SU-DHL-6 (cell line): ENCODE data around the gene NFATC1.

ENCODE experiments used
- H2AFZ ChIP-seq: fragments of 200-600 bp; sonication (generic); 2 replicates; pipeline ENCODE4 v1.6.1; 2014; ENCODE audit warnings: low read depth, mild to moderate bottlenecking, moderate library complexity, mixed read lengths, antibody characterized with exemption, low read length; ENCODE audit not compliant: severe bottlenecking
- H3F3A ChIP-seq: fragments of 200-600 bp; shearing (Covaris generic); 2 replicates; pipeline ENCODE4 v1.6.0; 2016; ENCODE audit warnings: antibody characterized with exemption, mild to moderate bottlenecking; ENCODE audit not compliant: insufficient read depth
- H3K27ac ChIP-seq: fragments of 200-600 bp; sonication (generic); 2 replicates; pipeline ENCODE4 v1.5.1; 2016; ENCODE audit warnings: low read depth, mild to moderate bottlenecking, low read length, moderate library complexity, mixed read lengths
- H3K27me3 ChIP-seq: fragments of 200-600 bp; sonication (generic), shearing (Covaris generic); 2 replicates; pipeline ENCODE4 v1.6.0; 2014; ENCODE audit warnings: mild to moderate bottlenecking, low read length
- H3K36me3 ChIP-seq: fragments of 200-600 bp; sonication (generic); 2 replicates; pipeline ENCODE4 v1.6.1; 2014; ENCODE audit warnings: mild to moderate bottlenecking, low read length, mixed read lengths
- H3K4me2 ChIP-seq: fragments of 300-600, 200-600 bp; shearing (Covaris generic), sonication (generic); 2 replicates; pipeline ENCODE4 v1.6.0; 2014; ENCODE audit warnings: low read length, low read depth, mild to moderate bottlenecking; ENCODE audit not compliant: poor library complexity, severe bottlenecking
- H3K4me3 ChIP-seq: fragments of 200-600 bp; sonication (generic); 2 replicates; pipeline ENCODE4 v1.5.1; 2014; ENCODE audit warnings: antibody characterized with exemption, low read length, mild to moderate bottlenecking, mixed read lengths; ENCODE audit not compliant: insufficient read depth, poor library complexity, severe bottlenecking
- H3K79me2 ChIP-seq: fragments of 200-600 bp; sonication (generic); 2 replicates; pipeline ENCODE4 v1.6.1; 2014; ENCODE audit warnings: mild to moderate bottlenecking, low read length, moderate library complexity; ENCODE audit not compliant: insufficient read depth
- H3K9ac ChIP-seq: fragments of 200-600 bp; sonication (generic); 2 replicates; pipeline ENCODE4 v1.7.0; 2014; ENCODE audit warnings: mild to moderate bottlenecking, low read length
- H3K9me2 ChIP-seq: fragments of 200-600 bp; sonication (generic); replicated peaks from 2 replicates; pipeline ENCODE4 v1.6.1; 2014; ENCODE audit warnings: low read length; ENCODE audit not compliant: insufficient read depth
- H3K9me3 ChIP-seq: fragments of 200-600 bp; sonication (generic); 2 replicates; pipeline ENCODE4 v1.6.1; 2014; ENCODE audit warnings: low read length, mixed read lengths; ENCODE audit not compliant: insufficient read depth
- H4K20me1 ChIP-seq: fragments of 200-600 bp; sonication (generic); 2 replicates; pipeline ENCODE4 v1.6.1; 2014; ENCODE audit warnings: low read depth, mild to moderate bottlenecking, antibody characterized with exemption, low read length, moderate library complexity, mixed read lengths
- CTCF ChIP-seq: fragments of 200-600 bp; sonication (generic); IDR thresholded peaks from one replicate; pipeline ENCODE4 v1.5.1; 2017; ENCODE audit warnings: antibody characterized with exemption, mild to moderate bottlenecking, low read length, moderate library complexity; ENCODE audit not compliant: insufficient read depth, poor library complexity, severe bottlenecking
- EZH2phosphoT487 ChIP-seq: fragments of 200-600 bp; sonication (generic), shearing (Covaris generic); conservative IDR thresholded peaks from 2 replicates; pipeline ENCODE4 v1.6.1; 2018; ENCODE audit warnings: mild to moderate bottlenecking, antibody characterized with exemption, low read length, moderate library complexity, mixed read lengths

The NFATC1 gene

GRCh38 chr18:79367480-79367879 lies 28.2 kb upstream of the NFATC1 start:
- Histone ChIP-seq H3K79me2 (no peaks in the 10 kb centered on the region), H3F3A (no peaks in the 10 kb centered on the region), H3K9me2 (no peaks in the 10 kb centered on the region), H4K20me1 (no peaks in the 10 kb centered on the region), H2AFZ (no peak overlapping the region), H3K9ac (no peak overlapping the region), H3K27ac (no peak overlapping the region), H3K27me3 (no peaks in the 10 kb centered on the region), H3K9me3 (no peaks in the 10 kb centered on the region), H3K4me2 (no peak overlapping the region), H3K4me3 (no peak overlapping the region), H3K36me3 (no peaks in the 10 kb centered on the region)
- TF ChIP-seq EZH2phosphoT487, result no peak
- no peak for TF ChIP-seq CTCF

DNA sequence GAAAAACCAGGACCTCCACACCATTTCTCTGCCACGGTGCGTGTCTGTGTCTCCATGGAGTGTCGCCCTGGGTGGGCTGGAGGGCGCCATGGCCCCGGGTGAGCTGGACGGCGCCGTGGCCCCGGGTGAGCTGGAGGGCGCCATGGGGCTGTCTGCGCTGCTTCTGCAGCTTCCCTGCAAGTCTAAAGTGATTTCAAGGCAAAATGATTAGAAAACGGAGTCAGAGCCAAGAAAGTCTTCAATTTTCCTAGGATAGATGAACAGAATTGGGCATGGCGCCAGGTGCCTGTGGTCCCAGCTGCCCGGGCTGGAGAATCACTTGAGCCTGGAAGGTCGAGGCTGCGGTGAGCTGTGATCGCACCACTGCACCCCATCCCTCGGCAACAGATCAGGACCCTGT lies 27.7 kb upstream of the NFATC1 start:
- H3K4me2 ChIP-seq, result no peak overlapping the region
- no peaks in the 10 kb centered on the region for H3K79me2 ChIP-seq
- H3K27me3 ChIP-seq, result no peaks in the 10 kb centered on the region

GRCh38 chr18:79368681-79369080 lies 27.0 kb upstream of the NFATC1 start:
- H3F3A ChIP-seq, result no peaks in the 10 kb centered on the region
- no peaks in the 10 kb centered on the region for H3K9me3 ChIP-seq
- no peak overlapping the region for H3K27ac ChIP-seq
- H3K9ac ChIP-seq, result no peak overlapping the region
- no peak overlapping the region for H3K4me3 ChIP-seq
- no peak for TF ChIP-seq EZH2phosphoT487
- no peak for TF ChIP-seq CTCF
- no peak overlapping the region for H2AFZ ChIP-seq
- H3K9me2 ChIP-seq, result no peaks in the 10 kb centered on the region
- no peaks in the 10 kb centered on the region for H3K79me2 ChIP-seq
- no peaks in the 10 kb centered on the region for H3K36me3 ChIP-seq
- no peaks in the 10 kb centered on the region for H4K20me1 ChIP-seq
- H3K27me3 ChIP-seq, result no peaks in the 10 kb centered on the region
- H3K4me2 ChIP-seq, result no peak overlapping the region

More for the DNA sequence above, 27.7 kb upstream of the NFATC1 start:
- no peaks in the 10 kb centered on the region for H4K20me1 ChIP-seq
- H3K4me3 ChIP-seq, result no peak overlapping the region
- no peak overlapping the region for H3K27ac ChIP-seq
- H3F3A ChIP-seq, result no peaks in the 10 kb centered on the region
- H3K9me3 ChIP-seq, result no peaks in the 10 kb centered on the region
- H3K9ac ChIP-seq, result no peak overlapping the region
- H3K36me3 ChIP-seq, result no peaks in the 10 kb centered on the region
- H3K9me2 ChIP-seq, result no peaks in the 10 kb centered on the region
- TF ChIP-seq CTCF, result no peak
- no peak for TF ChIP-seq EZH2phosphoT487
- H2AFZ ChIP-seq, result no peak overlapping the region
